ENCODE measurements around the gene ATP5PB.

ATP5PB gene

GRCh38 chr1:111448918-111449702 lies at the start of gene ATP5PB, which contains the start of gene WDR77:
Gene ATP5PB, plus strand, starts transcription at chr1:111449464. Its CDS starts 78 bp downstream, at chr1:111449542.
Gene WDR77, minus strand, starts transcription at chr1:111449256. Its CDS starts 87 bp downstream, at chr1:111449169.
- TF ChIP-seq GATA3 (IDR thresholded peaks at IDR 0.05; ENCODE audit: low read depth, low read length) (no peak), GATA2 (IDR thresholded peaks at IDR 0.05; ENCODE audit: low read depth, low read length) (no peak)

- no peak for TF ChIP-seq GATA2 (IDR thresholded peaks at IDR 0.05; ENCODE audit: low read depth, low read length)
Measured at GRCh38 chr1:111399792-111400610, 49.3 kb upstream of the ATP5PB start.

- TF ChIP-seq GATA3 (IDR thresholded peaks at IDR 0.05; ENCODE audit: low read depth, low read length) (no peak), GATA2 (IDR thresholded peaks at IDR 0.05; ENCODE audit: low read depth, low read length) (no peak)
Measured at GRCh38 chr1:111402083-111402482, 47.2 kb upstream of the ATP5PB start.

GRCh38 chr1:111404588-111404987 lies 44.7 kb upstream of the ATP5PB start:
- TF ChIP-seq GATA2 (IDR thresholded peaks at IDR 0.05; ENCODE audit: low read depth, low read length) (no peak), GATA3 (IDR thresholded peaks at IDR 0.05; ENCODE audit: low read depth, low read length) (no peak)

GRCh38 chr1:111406321-111406768 lies 42.9 kb upstream of the ATP5PB start:
- TF ChIP-seq GATA2 (IDR thresholded peaks at IDR 0.05; ENCODE audit: low read depth, low read length) (no peak), GATA3 (IDR thresholded peaks at IDR 0.05; ENCODE audit: low read depth, low read length) (no peak)

- TF ChIP-seq GATA2 (IDR thresholded peaks at IDR 0.05; ENCODE audit: low read depth, low read length) (no peak), GATA3 (IDR thresholded peaks at IDR 0.05; ENCODE audit: low read depth, low read length) (no peak)
Measured at GRCh38 chr1:111407301-111407700, 42.0 kb upstream of the ATP5PB start.

GRCh38 chr1:111412839-111413238 lies 36.4 kb upstream of the ATP5PB start:
- TF ChIP-seq GATA3 (IDR thresholded peaks at IDR 0.05; ENCODE audit: low read depth, low read length) (no peak), GATA2 (IDR thresholded peaks at IDR 0.05; ENCODE audit: low read depth, low read length) (no peak)

- no peak for TF ChIP-seq GATA2 (IDR thresholded peaks at IDR 0.05; ENCODE audit: low read depth, low read length)
- no peak for TF ChIP-seq GATA3 (IDR thresholded peaks at IDR 0.05; ENCODE audit: low read depth, low read length)
Measured at GRCh38 chr1:111414756-111415155, 34.5 kb upstream of the ATP5PB start.

GRCh38 chr1:111415461-111415860 lies 33.8 kb upstream of the ATP5PB start:
- TF ChIP-seq GATA3 (IDR thresholded peaks at IDR 0.05; ENCODE audit: low read depth, low read length) (no peak), GATA2 (IDR thresholded peaks at IDR 0.05; ENCODE audit: low read depth, low read length) (no peak)

- TF ChIP-seq GATA2 (IDR thresholded peaks at IDR 0.05; ENCODE audit: low read depth, low read length), result no peak
- no peak for TF ChIP-seq GATA3 (IDR thresholded peaks at IDR 0.05; ENCODE audit: low read depth, low read length)
Measured at GRCh38 chr1:111417755-111418154, 31.5 kb upstream of the ATP5PB start.

GRCh38 chr1:111419037-111419436 lies 30.2 kb upstream of the ATP5PB start:
- TF ChIP-seq GATA3 (IDR thresholded peaks at IDR 0.05; ENCODE audit: low read depth, low read length) (no peak), GATA2 (IDR thresholded peaks at IDR 0.05; ENCODE audit: low read depth, low read length) (no peak)

GRCh38 chr1:111420377-111420776 lies 28.9 kb upstream of the ATP5PB start:
- TF ChIP-seq GATA3 (IDR thresholded peaks at IDR 0.05; ENCODE audit: low read depth, low read length) (no peak), GATA2 (IDR thresholded peaks at IDR 0.05; ENCODE audit: low read depth, low read length) (no peak)

GRCh38 chr1:111422546-111423391 lies 26.5 kb upstream of the ATP5PB start:
- TF ChIP-seq GATA3 (IDR thresholded peaks at IDR 0.05; ENCODE audit: low read depth, low read length) (no peak), GATA2 (IDR thresholded peaks at IDR 0.05; ENCODE audit: low read depth, low read length) (no peak)

- TF ChIP-seq GATA3 (IDR thresholded peaks at IDR 0.05; ENCODE audit: low read depth, low read length) (no peak), GATA2 (IDR thresholded peaks at IDR 0.05; ENCODE audit: low read depth, low read length) (no peak)
Measured at GRCh38 chr1:111424281-111424680, 25.0 kb upstream of the ATP5PB start.

Measured in SH-SY5Y (cell line).